ENCODE results near the gene PPP3CA. TPM values are rescaled to one million over a fixed set of nuclear protein-coding genes. Genes with fewer than 3 reads are reported as not detected.

The PPP3CA gene
- total RNA-seq, 1 donor from 2014 or later, result 36.5 TPM

- Mint-ChIP-seq H3K36me3 (ENCODE audit: low read depth) (no peaks in the 10 kb centered on the region), H3K27ac (ENCODE audit: unreplicated experiment) (no peak overlapping the region), H3K9me3 (ENCODE audit: low read depth) (no peaks in the 10 kb centered on the region), H3K27me3 (ENCODE audit: low read depth) (no peaks in the 10 kb centered on the region), H3K4me1 (ENCODE audit: low read depth) (peaks cover 10% of the 10 kb centered on the region), H3K4me3 (ENCODE audit: unreplicated experiment) (no peak overlapping the region)
- no peak for DNase-seq (ENCODE audit: low spot score)
- no peak for TF ChIP-seq CTCF (IDR thresholded peaks at IDR 0.05)
Observed at GRCh38 chr4:101271516-101271915, 75.8 kb downstream of the PPP3CA start.

GRCh38 chr4:101269682-101270081, 77.6 kb downstream of the PPP3CA start:
- no peak overlapping the region for H3K27ac Mint-ChIP-seq (ENCODE audit: unreplicated experiment)
- no peaks in the 10 kb centered on the region for H3K27me3 Mint-ChIP-seq (ENCODE audit: low read depth)
- DNase-seq (ENCODE audit: low spot score), result no peak
- no peaks in the 10 kb centered on the region for H3K9me3 Mint-ChIP-seq (ENCODE audit: low read depth)
- no peaks in the 10 kb centered on the region for H3K36me3 Mint-ChIP-seq (ENCODE audit: low read depth)
- H3K4me1 Mint-ChIP-seq (ENCODE audit: low read depth), result peaks cover 3% of the 10 kb centered on the region
- H3K4me3 Mint-ChIP-seq (ENCODE audit: unreplicated experiment), result no peak overlapping the region
- no peak for TF ChIP-seq CTCF (IDR thresholded peaks at IDR 0.05)

- Mint-ChIP-seq H3K4me1 (ENCODE audit: low read depth) (peaks cover 15% of the 10 kb centered on the region), H3K27me3 (ENCODE audit: low read depth) (no peaks in the 10 kb centered on the region), H3K27ac (ENCODE audit: unreplicated experiment) (no peak overlapping the region), H3K4me3 (ENCODE audit: unreplicated experiment) (no peak overlapping the region), H3K9me3 (ENCODE audit: low read depth) (no peaks in the 10 kb centered on the region), H3K36me3 (ENCODE audit: low read depth) (no peaks in the 10 kb centered on the region)
- TF ChIP-seq CTCF (IDR thresholded peaks at IDR 0.05), result no peak
- no peak for DNase-seq (ENCODE audit: low spot score)
Observed at GRCh38 chr4:101265816-101266172, 81.5 kb downstream of the PPP3CA start.

GRCh38 chr4:101264993-101265815, 82.1 kb downstream of the PPP3CA start:
- Mint-ChIP-seq H3K27me3 (ENCODE audit: low read depth) (no peaks in the 10 kb centered on the region), H3K9me3 (ENCODE audit: low read depth) (no peaks in the 10 kb centered on the region), H3K27ac (ENCODE audit: unreplicated experiment) (no peak overlapping the region), H3K36me3 (ENCODE audit: low read depth) (no peaks in the 10 kb centered on the region), H3K4me1 (ENCODE audit: low read depth) (peaks cover 21% of the 10 kb centered on the region), H3K4me3 (ENCODE audit: unreplicated experiment) (no peak overlapping the region)
- DNase-seq (ENCODE audit: low spot score), result no peak
- TF ChIP-seq CTCF (IDR thresholded peaks at IDR 0.05), result no peak

DNA sequence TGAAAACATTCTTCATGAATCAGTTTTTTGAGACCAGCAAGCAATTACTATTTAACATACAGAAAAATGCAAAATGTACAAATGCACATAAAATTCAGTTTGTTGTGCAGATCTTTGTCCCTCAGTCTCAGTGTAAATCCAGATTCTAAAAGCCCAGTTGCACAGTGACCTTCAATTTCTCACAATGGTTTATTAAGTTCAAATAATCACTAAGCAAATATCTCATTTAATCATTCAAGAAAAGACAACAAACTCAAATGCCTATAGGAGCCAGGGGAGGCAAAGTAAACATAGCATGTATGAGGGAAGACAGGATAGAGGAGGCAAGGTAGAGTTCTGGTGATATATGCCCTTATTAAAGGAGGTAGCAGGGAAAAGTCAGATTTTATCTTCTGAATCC, 82.8 kb downstream of the PPP3CA start:
- Mint-ChIP-seq H3K4me1 (ENCODE audit: low read depth) (peaks cover 28% of the 10 kb centered on the region), H3K4me3 (ENCODE audit: unreplicated experiment) (no peak overlapping the region), H3K27me3 (ENCODE audit: low read depth) (no peaks in the 10 kb centered on the region), H3K9me3 (ENCODE audit: low read depth) (no peaks in the 10 kb centered on the region), H3K27ac (ENCODE audit: unreplicated experiment) (no peak overlapping the region), H3K36me3 (ENCODE audit: low read depth) (no peaks in the 10 kb centered on the region)
- DNase-seq (ENCODE audit: low spot score), result no peak
- no peak for TF ChIP-seq CTCF (IDR thresholded peaks at IDR 0.05)

All from chondrocyte (in vitro differentiated cells).